Smooth muscle cell (in vitro differentiated cells): ENCODE results near the gene IFI44. TPM values are rescaled to one million over a fixed set of nuclear protein-coding genes. Genes with fewer than 3 reads are reported as not detected.

Experiments used
- DNase-seq: peaks from one replicate; lab custom pipeline; 2025; ENCODE audit not compliant: unreplicated experiment; lab: John Stamatoyannopoulos, UW
- H2AFZ ChIP-seq: fragments of 200-600 bp; sonication (generic); 2 replicates; pipeline ENCODE4 v1.6.0; 2016; ENCODE audit warnings: antibody characterized with exemption, low read depth, mild to moderate bottlenecking
- H3F3A ChIP-seq: fragments of 200-600 bp; sonication (generic); 2 replicates; pipeline ENCODE4 v1.6.0; 2017; ENCODE audit warnings: antibody characterized with exemption, low read depth
- H3K27ac ChIP-seq: fragments of 200-600 bp; sonication (generic); 2 replicates; pipeline ENCODE4 v1.5.1; 2016; ENCODE audit warnings: low read depth, mild to moderate bottlenecking
- H3K27me3 ChIP-seq: fragments of 200-600 bp; sonication (generic); 2 replicates; pipeline ENCODE4 v1.6.1; 2016; ENCODE audit warnings: low read depth, mild to moderate bottlenecking
- H3K36me3 ChIP-seq: fragments of 200-600 bp; sonication (generic); 2 replicates; pipeline ENCODE4 v1.5.1; 2016; ENCODE audit warnings: low read depth
- H3K4me1 ChIP-seq: fragments of 200-600 bp; sonication (generic); 2 replicates; pipeline ENCODE4 v1.5.1; 2016; ENCODE audit warnings: low read depth
- H3K4me2 ChIP-seq: fragments of 200-600 bp; sonication (generic); 2 replicates; pipeline ENCODE4 v1.6.0; 2016; ENCODE audit warnings: mild to moderate bottlenecking
- H3K4me3 ChIP-seq: fragments of 200-600 bp; sonication (generic); 2 replicates; pipeline ENCODE4 v1.5.1; 2016; ENCODE audit warnings: mild to moderate bottlenecking
- H3K79me2 ChIP-seq: fragments of 200-600 bp; sonication (generic); 2 replicates; pipeline ENCODE4 v1.6.0; 2016; ENCODE audit warnings: low read depth, mild to moderate bottlenecking
- H3K9ac ChIP-seq: fragments of 200-600 bp; sonication (generic); 2 replicates; pipeline ENCODE4 v1.6.0; 2016; ENCODE audit warnings: low read depth
- H3K9me3 ChIP-seq: fragments of 200-600 bp; sonication (generic); replicated peaks from 2 replicates; pipeline ENCODE4 v1.5.1; 2016; ENCODE audit warnings: low read depth
- H4K20me1 ChIP-seq: fragments of 200-600 bp; sonication (generic); 2 replicates; pipeline ENCODE4 v1.6.0; 2016; ENCODE audit warnings: low read depth
- WGBS: methylation state at CpG from one replicate; pipeline ENCODE4 v1.1.7; 2016; ENCODE audit warnings: low lambda C conversion rate; 5-methylcytosine and 5-hydroxymethylcytosine counted together
- polyA plus RNA-seq: library from polyadenylated mRNA; unstranded; fragments of >200 nt; fragmentation: Nextera tagmentation; extraction: Ambion mirVana; gene quantifications from 2 replicates; pipeline ENCODE4 v1.2.1, GENCODE V29; 2016
- total RNA-seq: library from RNA; depleted of rRNA; stranded (reverse); fragments of >200 nt; gene quantifications from 2 replicates; pipeline ENCODE4 v1.2.3, GENCODE V29; 2014
- TF ChIP-seq, protein P1 (sequence below): fragments of 200-600 bp; sonication (generic); IDR thresholded peaks from 2 replicates; pipeline ENCODE4 v1.5.1; 2017; ENCODE audit warnings: borderline replicate concordance, mild to moderate bottlenecking, antibody characterized with exemption; ENCODE audit not compliant: insufficient read depth, poor library complexity, severe bottlenecking

Gene IFI44
- total and polyA plus RNA-seq, 2 experiments from 2014 or later, result 0.71 TPM; not detected in 1

DNA sequence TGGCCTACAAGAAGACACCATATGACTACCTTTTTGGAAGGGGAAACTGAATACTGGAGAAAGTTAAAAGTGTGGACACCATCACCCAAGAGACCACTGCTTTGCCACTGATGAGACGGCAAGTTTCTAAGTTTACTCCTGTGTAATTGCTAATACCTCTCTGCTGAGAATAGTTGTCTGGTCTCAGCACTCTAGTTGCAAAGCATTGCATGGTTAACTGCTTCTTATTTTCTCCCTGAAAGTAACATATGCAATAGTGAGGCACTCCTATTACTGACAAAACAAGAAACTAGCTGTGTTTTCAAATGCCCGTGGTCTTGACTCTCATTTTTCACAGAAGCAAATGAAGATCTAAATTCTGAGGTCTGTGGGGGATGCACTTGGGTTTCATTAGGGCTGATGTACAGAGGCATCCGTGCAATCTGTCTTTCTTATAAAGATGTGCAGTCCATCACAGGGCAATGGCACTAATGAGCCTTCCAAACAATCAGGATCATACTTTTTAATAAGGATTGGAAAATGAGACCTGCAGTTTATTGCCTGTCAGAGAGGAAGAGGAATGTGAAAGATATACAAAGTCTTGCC, 62.9 kb downstream of the IFI44 start:
- H3K9me3 ChIP-seq, result no peaks in the 10 kb centered on the region
- TF ChIP-seq, protein P1, sequence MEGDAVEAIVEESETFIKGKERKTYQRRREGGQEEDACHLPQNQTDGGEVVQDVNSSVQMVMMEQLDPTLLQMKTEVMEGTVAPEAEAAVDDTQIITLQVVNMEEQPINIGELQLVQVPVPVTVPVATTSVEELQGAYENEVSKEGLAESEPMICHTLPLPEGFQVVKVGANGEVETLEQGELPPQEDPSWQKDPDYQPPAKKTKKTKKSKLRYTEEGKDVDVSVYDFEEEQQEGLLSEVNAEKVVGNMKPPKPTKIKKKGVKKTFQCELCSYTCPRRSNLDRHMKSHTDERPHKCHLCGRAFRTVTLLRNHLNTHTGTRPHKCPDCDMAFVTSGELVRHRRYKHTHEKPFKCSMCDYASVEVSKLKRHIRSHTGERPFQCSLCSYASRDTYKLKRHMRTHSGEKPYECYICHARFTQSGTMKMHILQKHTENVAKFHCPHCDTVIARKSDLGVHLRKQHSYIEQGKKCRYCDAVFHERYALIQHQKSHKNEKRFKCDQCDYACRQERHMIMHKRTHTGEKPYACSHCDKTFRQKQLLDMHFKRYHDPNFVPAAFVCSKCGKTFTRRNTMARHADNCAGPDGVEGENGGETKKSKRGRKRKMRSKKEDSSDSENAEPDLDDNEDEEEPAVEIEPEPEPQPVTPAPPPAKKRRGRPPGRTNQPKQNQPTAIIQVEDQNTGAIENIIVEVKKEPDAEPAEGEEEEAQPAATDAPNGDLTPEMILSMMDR, result no peak
- no peaks in the 10 kb centered on the region for H3K79me2 ChIP-seq
- no peaks in the 10 kb centered on the region for H3K4me1 ChIP-seq
- no peak overlapping the region for H3K9ac ChIP-seq
- no peaks in the 10 kb centered on the region for H4K20me1 ChIP-seq
- WGBS, result 87% methylated on average over 3 of the region's 3 CpGs
- H3K27me3 ChIP-seq, result no peaks in the 10 kb centered on the region
- H3F3A ChIP-seq, result no peaks in the 10 kb centered on the region
- no peak overlapping the region for H3K27ac ChIP-seq
- H3K4me2 ChIP-seq, result no peak overlapping the region
- no peak overlapping the region for H2AFZ ChIP-seq
- H3K36me3 ChIP-seq, result no peaks in the 10 kb centered on the region
- no peak for DNase-seq
- H3K4me3 ChIP-seq, result no peak overlapping the region

GRCh38 chr1:78713297-78713696, 63.7 kb downstream of the IFI44 start:
- H2AFZ ChIP-seq, result no peak overlapping the region

More at GRCh38 chr1:78713297-78713696, 63.7 kb downstream of the IFI44 start:
- Histone ChIP-seq H3K4me3 (no peak overlapping the region), H3K79me2 (no peaks in the 10 kb centered on the region), H3F3A (no peaks in the 10 kb centered on the region), H4K20me1 (no peaks in the 10 kb centered on the region), H3K9ac (no peak overlapping the region), H3K9me3 (no peaks in the 10 kb centered on the region), H3K27me3 (no peaks in the 10 kb centered on the region), H3K4me1 (no peaks in the 10 kb centered on the region), H3K4me2 (no peak overlapping the region), H3K36me3 (no peaks in the 10 kb centered on the region), H3K27ac (no peak overlapping the region)
- no peak for DNase-seq
- TF ChIP-seq, protein P1, result no peak

Other genes with a start within 250 kb of the IFI44 start
- 6.3 and 6.8 TPM in 2 replicates for gene PTGFR, start 158.9 kb upstream of the IFI44 start, total RNA-seq
- gene PTGFR, start 158.9 kb upstream of the IFI44 start, polyA plus RNA-seq, result 2.9 and 3.0 TPM in 2 replicates
- gene IFI44L, start 29.4 kb upstream of the IFI44 start, total RNA-seq, result not detected in 2 replicates
- gene IFI44L, start 29.4 kb upstream of the IFI44 start, polyA plus RNA-seq, result not detected in 2 replicates